Measurements from ENCODE around the gene CPLANE1.

GRCh38 chr5:37207802-37208201 is 41.4 kb downstream of the CPLANE1 start:
- TF ChIP-seq POU6F1 (CRISPR knock-in tag; IDR thresholded peaks at IDR 0.05; ENCODE audit: borderline replicate concordance, low read depth) (no peak), PATZ1 (CRISPR knock-in tag; IDR thresholded peaks at IDR 0.05; ENCODE audit: borderline replicate concordance) (no peak), RARB (CRISPR knock-in tag; IDR thresholded peaks at IDR 0.05) (no peak), CREB5 (CRISPR knock-in tag; IDR thresholded peaks at IDR 0.05; ENCODE audit: low read depth) (no peak), TSHZ2 (CRISPR knock-in tag; IDR thresholded peaks at IDR 0.05) (no peak), ZFP3 (CRISPR knock-in tag; IDR thresholded peaks at IDR 0.05) (no peak), ISL1 (CRISPR knock-in tag; IDR thresholded peaks at IDR 0.05) (no peak), TOX (CRISPR knock-in tag; IDR thresholded peaks at IDR 0.05; ENCODE audit: borderline replicate concordance) (no peak), ARNTL (CRISPR knock-in tag; IDR thresholded peaks at IDR 0.05; ENCODE audit: borderline replicate concordance, low read depth) (no peak)

Data from SK-N-SH treated with all-trans-retinoic acid at 6 μM for 48 hours (cell line).